Keratinocyte (primary cell): Measurements from ENCODE around the gene HS3ST6. TPM values are rescaled to one million over a fixed set of nuclear protein-coding genes. Genes with fewer than 3 reads are reported as not detected.
A peak's percentile ranks its signal among the peaks of the same experiment; 100 is the strongest.

Experiments used
- DNase-seq: peaks from one replicate; pipeline ENCODE4 v3.0.0-alpha.2; 2011; ENCODE audit warnings: low read depth, missing footprints, low spot score
- FAIRE-seq: peaks from 2 replicates; lab custom pipeline; 2011; peaks lifted over from hg19 to GRCh38; lab: Jason Lieb, UNC
- H2AFZ ChIP-seq: 2 replicates; pipeline ENCODE4 v1.6.0; 2012; ENCODE audit warnings: low read length, control low read depth, inconsistent platforms; ENCODE audit not compliant: control insufficient read depth
- H3K27ac ChIP-seq: 2 replicates; pipeline ENCODE4 v1.5.1; 2011; ENCODE audit warnings: low read length; ENCODE audit not compliant: control insufficient read depth, insufficient read depth
- H3K27me3 ChIP-seq: 3 replicates; pipeline ENCODE4 v1.6.0; 2011; ENCODE audit warnings: low read length; ENCODE audit not compliant: control insufficient read depth, insufficient read depth; ENCODE audit errors: extremely low read depth
- H3K36me3 ChIP-seq, 2 experiments: 2 replicates in 1 of 2; 3 replicates in 1 of 2; pipeline ENCODE4 v1.5.1; 2011; ENCODE audit warnings: low read length in 2 of 2, mild to moderate bottlenecking in 1 of 2; ENCODE audit not compliant: control insufficient read depth in 2 of 2, insufficient read depth in 2 of 2; ENCODE audit errors: extremely low read depth in 1 of 2
- H3K4me1 ChIP-seq: 3 replicates; pipeline ENCODE4 v1.5.1; 2011; ENCODE audit warnings: low read length; ENCODE audit not compliant: control insufficient read depth, insufficient read depth; ENCODE audit errors: extremely low read depth
- H3K4me2 ChIP-seq: 3 replicates; pipeline ENCODE4 v1.6.0; 2011; ENCODE audit warnings: low read depth, low read length; ENCODE audit not compliant: control insufficient read depth, insufficient read depth; ENCODE audit errors: extremely low read depth
- H3K4me3 ChIP-seq, 3 experiments: fragments of 200-600 bp in 1 of 3; sonication (generic) in 1 of 3; 2 replicates in 2 of 3; 3 replicates in 1 of 3; pipeline ENCODE4 v1.5.1; 2011 to 2016; ENCODE audit warnings: low read length in 3 of 3, mild to moderate bottlenecking in 3 of 3, control low read depth in 2 of 3, inconsistent platforms in 1 of 3, low read depth in 1 of 3, mixed read lengths in 1 of 3, mixed run types in 1 of 3, moderate library complexity in 1 of 3; ENCODE audit not compliant: control insufficient read depth in 2 of 3, insufficient read depth in 2 of 3; ENCODE audit errors: extremely low read depth in 1 of 3
- H3K79me2 ChIP-seq: 2 replicates; pipeline ENCODE4 v1.6.0; 2012; ENCODE audit warnings: low read length; ENCODE audit not compliant: control insufficient read depth, insufficient read depth
- H3K9ac ChIP-seq: 3 replicates; pipeline ENCODE4 v1.6.0; 2011; ENCODE audit warnings: low read length; ENCODE audit not compliant: control insufficient read depth, insufficient read depth; ENCODE audit errors: extremely low read depth
- H3K9me1 ChIP-seq: 3 replicates; pipeline ENCODE4 v1.6.0; 2011; ENCODE audit warnings: low read length; ENCODE audit not compliant: control insufficient read depth, insufficient read depth; ENCODE audit errors: extremely low read depth
- H3K9me3 ChIP-seq: 2 replicates; pipeline ENCODE4 v1.5.1; 2012; ENCODE audit warnings: low read depth, low read length; ENCODE audit not compliant: control insufficient read depth
- H4K20me1 ChIP-seq: 3 replicates; pipeline ENCODE4 v1.6.0; 2011; ENCODE audit warnings: low read length; ENCODE audit not compliant: control insufficient read depth, insufficient read depth; ENCODE audit errors: extremely low read depth
- EZH2 ChIP-seq: IDR thresholded peaks from one replicate; pipeline ENCODE4 v1.6.1; 2012; ENCODE audit warnings: inconsistent platforms, mild to moderate bottlenecking, low read length, moderate library complexity
- dilution Hi-C: fragments of 300-500 bp; cut with MboI; formaldehyde crosslinking; loops from one replicate; pipeline ENCODE4 v1.7.0; 2020; ENCODE audit warnings: low sequenced_read_pairs; ENCODE audit not compliant: extremely low pct_ligation_motif_present
- polyA plus RNA-seq, 5 experiments: library from polyadenylated mRNA; depleted of rRNA in 3 of 5; stranded (reverse) in 3 of 5; stranded (forward) in 1 of 5; unstranded in 1 of 5; fragments of >200 nt; gene quantifications; 1 replicate in 1 of 5; 2 replicates in 3 of 5; 3 replicates in 1 of 5; pipeline versions ENCODE4 v1.2.1 to v1.2.3, GENCODE V29; 2011 to 2012; ENCODE audit warnings: missing spikeins in 2 of 5, low read depth in 1 of 5, low replicate concordance in 1 of 5
- TF ChIP-seq, protein P1 (sequence below), 3 experiments: IDR thresholded peaks in 1 of 3; conservative IDR thresholded peaks in 1 of 3; optimal IDR thresholded peaks in 1 of 3; 2 replicates in 2 of 3; 3 replicates in 1 of 3; pipeline versions ENCODE3 to v1.5.1; 2011; ENCODE audit warnings: low read length in 3 of 3, mild to moderate bottlenecking in 3 of 3, moderate library complexity in 2 of 3, control low read depth in 1 of 3, inconsistent platforms in 1 of 3; ENCODE audit not compliant: insufficient read depth in 2 of 3; ENCODE audit errors: extremely low read depth in 1 of 3

Gene HS3ST6
- polyA plus RNA-seq, 1 donor (not counting 4 experiments of a cell fraction or from before 2014, with no cell fraction given) = not detected

DNA sequence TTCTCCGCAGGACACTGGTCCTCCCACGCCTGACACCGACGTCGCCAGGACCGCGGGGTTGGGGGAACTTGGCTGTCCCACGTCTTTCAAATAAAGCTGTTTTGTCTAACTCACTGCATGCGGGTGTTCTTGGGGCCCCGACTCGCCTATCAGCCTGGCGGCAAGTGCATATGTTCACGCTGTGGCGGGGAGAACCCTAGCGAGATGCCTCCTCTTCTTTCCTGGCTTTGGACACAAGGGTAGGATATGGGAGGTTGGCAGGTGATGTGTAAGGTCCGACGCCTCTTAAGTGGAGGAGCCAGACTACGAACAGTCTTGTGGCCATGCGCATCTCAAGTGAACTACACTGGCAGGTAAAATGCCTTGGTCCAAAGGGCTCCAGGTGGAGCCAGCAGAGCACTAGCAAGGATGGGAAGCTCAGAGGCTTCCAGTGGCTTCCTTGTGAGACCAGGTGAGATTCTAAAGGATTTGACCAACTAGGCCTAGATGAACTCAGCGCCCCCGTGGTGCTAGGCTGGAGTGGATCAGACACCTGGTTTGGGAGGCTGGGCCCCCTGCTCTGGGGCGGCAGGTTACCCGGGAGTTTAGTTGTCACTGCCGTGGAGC, 47.3 kb upstream of the HS3ST6 start:
- TF ChIP-seq, protein P1, sequence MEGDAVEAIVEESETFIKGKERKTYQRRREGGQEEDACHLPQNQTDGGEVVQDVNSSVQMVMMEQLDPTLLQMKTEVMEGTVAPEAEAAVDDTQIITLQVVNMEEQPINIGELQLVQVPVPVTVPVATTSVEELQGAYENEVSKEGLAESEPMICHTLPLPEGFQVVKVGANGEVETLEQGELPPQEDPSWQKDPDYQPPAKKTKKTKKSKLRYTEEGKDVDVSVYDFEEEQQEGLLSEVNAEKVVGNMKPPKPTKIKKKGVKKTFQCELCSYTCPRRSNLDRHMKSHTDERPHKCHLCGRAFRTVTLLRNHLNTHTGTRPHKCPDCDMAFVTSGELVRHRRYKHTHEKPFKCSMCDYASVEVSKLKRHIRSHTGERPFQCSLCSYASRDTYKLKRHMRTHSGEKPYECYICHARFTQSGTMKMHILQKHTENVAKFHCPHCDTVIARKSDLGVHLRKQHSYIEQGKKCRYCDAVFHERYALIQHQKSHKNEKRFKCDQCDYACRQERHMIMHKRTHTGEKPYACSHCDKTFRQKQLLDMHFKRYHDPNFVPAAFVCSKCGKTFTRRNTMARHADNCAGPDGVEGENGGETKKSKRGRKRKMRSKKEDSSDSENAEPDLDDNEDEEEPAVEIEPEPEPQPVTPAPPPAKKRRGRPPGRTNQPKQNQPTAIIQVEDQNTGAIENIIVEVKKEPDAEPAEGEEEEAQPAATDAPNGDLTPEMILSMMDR (optimal IDR thresholded peaks at IDR 0.05 in 1 of 3, IDR thresholded peaks at IDR 0.05 in 1 of 3, conservative IDR thresholded peaks at IDR 0.05 in 1 of 3; ENCODE audit: extremely low read depth in 1 of 3, insufficient read depth in 2 of 3, low read length in 3 of 3) = no peak
- TF ChIP-seq EZH2 = no peak
- Histone ChIP-seq H3K9me3 (no peaks in the 10 kb centered on the region), H3K79me2 (peaks cover 48% of the 10 kb centered on the region), H3K9ac (peak overlapping the region; percentile 85), H4K20me1 (peaks cover 26% of the 10 kb centered on the region), H3K4me2 (peak overlapping the region; percentile 99), H3K27me3 (no peaks in the 10 kb centered on the region), H3K27ac (peak overlapping the region; percentile 88), H3K9me1 (peaks cover 3% of the 10 kb centered on the region), H2AFZ (no peak overlapping the region), H3K4me3 (peak overlapping the region; percentile 69 to 85 (median 79)), H3K4me1 (peaks cover 32% of the 10 kb centered on the region), H3K36me3 (peaks cover 17 to 31% of the 10 kb centered on the region in 2 experiments)
- FAIRE-seq (no peak), DNase-seq (no peak)
- dilution Hi-C loops = no loop called here

GRCh38 chr16:1964506-1965395, 46.5 kb upstream of the HS3ST6 start, which contains the start of gene RPS2:
TSS of gene RPS2 (minus strand) at chr16:1964826. CDS start at chr16:1964625, 201 bp downstream.
- TF ChIP-seq EZH2 = no peak
- peak within 1 kb of the TSS; percentile 69 to 85 (median 79) for H3K4me3 ChIP-seq
- DNase-seq = peak; percentile 98
- H3K4me2 ChIP-seq = peak within 1 kb of the TSS; percentile 99
- peaks cover 34% of the 10 kb centered on the region for H3K4me1 ChIP-seq
- no peaks in the 10 kb centered on the region for H3K9me3 ChIP-seq
- H3K27me3 ChIP-seq = no peaks in the 10 kb centered on the region
- H3K27ac ChIP-seq = peak within 1 kb of the TSS; percentile 88
- peaks cover 28% of the 10 kb centered on the region for H4K20me1 ChIP-seq
- H3K79me2 ChIP-seq = peaks cover 55% of the 10 kb centered on the region
- no peak for FAIRE-seq
- H3K9ac ChIP-seq = peak within 1 kb of the TSS; percentile 85
- peaks cover 3% of the 10 kb centered on the region for H3K9me1 ChIP-seq
- peaks cover 17 to 31% of the 10 kb centered on the region in 2 experiments for H3K36me3 ChIP-seq
- dilution Hi-C loops = no loop called here
- peak within 1 kb of the TSS; percentile 36 for H2AFZ ChIP-seq
